K562 (cell line): ENCODE results near the gene SNRNP48. TPM values are rescaled to one million over a fixed set of nuclear protein-coding genes. Genes with fewer than 3 reads are reported as not detected.

Source experiments
- ATAC-seq: fragments of 200-7000 bp; cut with Tn5 transposase; 3 replicates; pipeline ENCODE4 v1.9.1; 2020; ENCODE audit warnings: moderate library complexity
- BruUV-seq: library from RNA; stranded (reverse); fragments of 400-500 nt; replicated peaks from 2 replicates; lab custom pipeline; 2021; lab: Mats Ljungman, UMichigan
- CTCF ChIA-PET: fragments of 300-600 bp; formaldehyde crosslinking; extraction: SDS; loops from one replicate; lab custom pipeline; 2021; ENCODE audit warnings: low intra/inter-chr PET ratio; lab: Yijun Ruan, JAX
- POLR2A ChIA-PET: fragments of 300-600, 350-650 bp; sonication (Branson Sonifier 250); formaldehyde crosslinking; extraction: SDS; loops from one replicate; lab custom pipeline; 2021; ENCODE audit warnings: antibody characterized with exemption, inconsistent platforms; lab: Yijun Ruan, JAX
- DNase-seq, 4 experiments: peaks; one replicate each; pipeline versions ENCODE4 v3.0.0 to v3.0.0-alpha.2; 2011 to 2018; ENCODE audit warnings: low spot score in 3 of 4, mixed read lengths in 3 of 4; ENCODE audit errors: extremely low read depth in 1 of 4
- FAIRE-seq: peaks from 2 replicates; lab custom pipeline; 2011; peaks lifted over from hg19 to GRCh38; lab: Jason Lieb, UNC
- H2AFZ ChIP-seq: 2 replicates; pipeline ENCODE4 v1.6.0; 2011; ENCODE audit warnings: low read depth, low read length, control low read depth, inconsistent platforms
- H3K27ac ChIP-seq: fragments of 200-600 bp; 3 replicates; pipeline ENCODE4 v1.8.0; 2011; ENCODE audit warnings: low read depth, mild to moderate bottlenecking, control low read depth, inconsistent platforms, low read length, moderate library complexity, mixed read lengths; ENCODE audit errors: extremely low read depth
- H3K27me3 ChIP-seq, 2 experiments: fragments of 300-600 bp in 1 of 2; 2 replicates in 1 of 2; 3 replicates in 1 of 2; pipeline versions ENCODE4 v1.6.0 to v1.8.0; 2011; ENCODE audit warnings: inconsistent platforms in 2 of 2, low read length in 2 of 2, mild to moderate bottlenecking in 1 of 2, mixed read lengths in 1 of 2, moderate library complexity in 1 of 2; ENCODE audit not compliant: control insufficient read depth in 2 of 2, insufficient read depth in 2 of 2
- H3K36me3 ChIP-seq: fragments of 300-600 bp; 3 replicates; pipeline ENCODE4 v1.8.0; 2011; ENCODE audit warnings: mild to moderate bottlenecking, low read length, inconsistent platforms; ENCODE audit not compliant: control insufficient read depth, insufficient read depth
- H3K4me1 ChIP-seq, 2 experiments: fragments of 200-600 bp in 1 of 2; replicated peaks in 1 of 2; 2 replicates in 1 of 2; 3 replicates in 1 of 2; pipeline versions ENCODE4 v1.5.1 to v1.8.0; 2011; ENCODE audit warnings: inconsistent platforms in 2 of 2, low read length in 2 of 2, mild to moderate bottlenecking in 1 of 2, mixed read lengths in 1 of 2, moderate library complexity in 1 of 2; ENCODE audit not compliant: control insufficient read depth in 2 of 2, insufficient read depth in 2 of 2
- H3K4me2 ChIP-seq: 2 replicates; pipeline ENCODE4 v1.6.1; 2011; ENCODE audit warnings: low read length, control low read depth, inconsistent platforms, mixed read lengths; ENCODE audit not compliant: insufficient read depth
- H3K4me3 ChIP-seq: fragments of 200-600 bp; sonication (generic), shearing (Covaris generic); 2 replicates; pipeline ENCODE4 v1.5.1; 2016; ENCODE audit warnings: control low read depth, inconsistent platforms
- H3K79me2 ChIP-seq: fragments of 200-600 bp; 3 replicates; pipeline ENCODE4 v1.8.0; 2011; ENCODE audit warnings: low read length, inconsistent platforms; ENCODE audit not compliant: control insufficient read depth, insufficient read depth
- H3K9ac ChIP-seq, 2 experiments: 2 replicates each; pipeline versions ENCODE4 v1.6.0 to v1.6.1; 2011; ENCODE audit warnings: low read depth in 2 of 2, low read length in 2 of 2, control low read depth in 1 of 2, inconsistent platforms in 1 of 2, mild to moderate bottlenecking in 1 of 2, mixed read lengths in 1 of 2; ENCODE audit not compliant: insufficient read depth in 1 of 2
- H3K9me1 ChIP-seq: one replicate; pipeline ENCODE4 v1.6.0; 2011; ENCODE audit warnings: inconsistent platforms, mild to moderate bottlenecking, low read length, moderate library complexity; ENCODE audit not compliant: control insufficient read depth, insufficient read depth
- H3K9me3 ChIP-seq: replicated peaks from 2 replicates; pipeline ENCODE4 v1.5.1; 2011; ENCODE audit warnings: low read depth, low read length, inconsistent platforms; ENCODE audit not compliant: control insufficient read depth, insufficient read depth
- H4K20me1 ChIP-seq: replicated peaks from 2 replicates; pipeline ENCODE4 v1.6.1; 2011; ENCODE audit warnings: low read length, inconsistent platforms, mixed read lengths; ENCODE audit not compliant: control insufficient read depth, insufficient read depth
- CBX2 ChIP-seq: fragments of 200-600 bp; sonication (generic); IDR thresholded peaks from one replicate; pipeline ENCODE4 v1.6.1; 2012; ENCODE audit warnings: mild to moderate bottlenecking, low read length, inconsistent platforms; ENCODE audit not compliant: insufficient read depth, poor library complexity, severe bottlenecking
- FIP1L1 ChIP-seq: fragments of 200-400 bp; formaldehyde crosslinking; IDR thresholded peaks from 2 replicates; pipeline ENCODE4 v1.6.1; 2018; ENCODE audit warnings: mild to moderate bottlenecking, low read depth, low read length; ENCODE audit not compliant: poor library complexity, severe bottlenecking
- GTF2A2 ChIP-seq: IDR thresholded peaks from 2 replicates; pipeline ENCODE4 v1.6.1; 2016; ENCODE audit warnings: mild to moderate bottlenecking, missing genetic modification characterization, missing compliant biosample characterization
- PTBP1 ChIP-seq: fragments of 200-400 bp; formaldehyde crosslinking; IDR thresholded peaks from 2 replicates; pipeline ENCODE4 v1.6.1; 2017; ENCODE audit warnings: low read depth, low read length
- ZNF239 ChIP-seq: fragments of 250-450 bp; sonication (Bioruptor Pico); IDR thresholded peaks from 2 replicates; pipeline ENCODE4 v1.4.0; 2020; ENCODE audit warnings: mild to moderate bottlenecking
- WGBS: fragments of 100-300 bp; shearing (Covaris generic); methylation state at CpG from one replicate; pipeline ENCODE4 v1.1.6; 2016; ENCODE audit warnings: low coverage, mixed read lengths; ENCODE audit not compliant: insufficient coverage; ENCODE audit errors: missing lambda C conversion rate; 5-methylcytosine and 5-hydroxymethylcytosine counted together
- in situ Hi-C: fragments of 300-500 bp; cut with MboI; formaldehyde crosslinking; loops from 4 replicates; pipeline ENCODE4 v1.15.0; 2018; ENCODE audit warnings: inconsistent platforms, mixed read lengths
- intact Hi-C: fragments of 100-400 bp; cut with micrococcal nuclease; formaldehyde crosslinking; loops from 2 replicates; pipeline ENCODE4 v1.14.2; 2022
- polyA plus RNA-seq, 8 experiments: library from polyadenylated mRNA; depleted of rRNA in 4 of 8; stranded (reverse) in 5 of 8; unstranded in 3 of 8; fragments of >200 nt; fragmentation: Nextera tagmentation in 2 of 8; fragmentation: Illumina TruSeq in 1 of 8; extraction: Ambion mirVana in 2 of 8; extraction: Trizol in 1 of 8; gene quantifications; 2 replicates each; pipeline versions ENCODE4 v1.2.1 to v1.2.3, GENCODE V29; 2011 to 2014; ENCODE audit warnings: inconsistent platforms in 1 of 8, missing spikeins in 1 of 8
- total RNA-seq, 7 experiments: library from RNA; depleted of rRNA in 6 of 7; stranded (reverse); fragments of >200 nt in 6 of 7; fragmentation: Illumina TruSeq in 2 of 7; extraction: Trizol in 2 of 7; gene quantifications; 2 replicates each; pipeline versions ENCODE4 v1.2.1 to v1.2.3, GENCODE V29; 2011 to 2021; ENCODE audit warnings: low replicate concordance in 1 of 7
- TF ChIP-seq, protein P1 (sequence below): fragments of 450-650 bp; IDR thresholded peaks from 2 replicates; pipeline ENCODE4 v1.6.1; 2017; ENCODE audit warnings: antibody characterized with exemption, mild to moderate bottlenecking
- TF ChIP-seq, protein P2 (sequence below): fragments of 450-650 bp; IDR thresholded peaks from 2 replicates; pipeline ENCODE4 v1.6.1; 2016; ENCODE audit warnings: mild to moderate bottlenecking

SNRNP48 gene
- total and polyA plus RNA-seq, 9 of the 15 experiments (the other 6 are each of a cell fraction or from before 2014, with no cell fraction given) = 6.2 to 32.9 (median 18.6) TPM

DNA sequence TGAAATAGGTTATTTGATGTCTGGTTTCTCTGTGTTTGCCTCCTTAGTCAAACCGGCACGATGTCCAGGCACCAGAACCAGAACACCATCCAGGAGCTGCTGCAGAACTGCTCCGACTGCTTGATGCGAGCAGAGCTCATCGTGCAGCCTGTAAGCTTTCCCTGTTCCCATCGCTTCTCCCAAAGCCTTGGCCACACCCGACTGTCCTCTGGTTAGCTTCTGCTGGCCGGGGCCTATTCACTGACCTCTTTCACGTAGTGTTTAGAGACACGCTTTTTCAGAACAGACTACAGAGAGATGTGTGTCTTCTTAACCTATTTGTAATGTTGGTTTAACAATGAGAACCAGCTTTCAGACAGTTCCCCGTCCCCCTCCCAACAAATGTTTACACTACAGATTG is 34.3 kb upstream of the SNRNP48 start:
- Histone ChIP-seq H3K27ac (no peak overlapping the region), H4K20me1 (peaks cover 6% of the 10 kb centered on the region; the same call in 1 of the 2 replicates), H3K36me3 (no peaks in the 10 kb centered on the region), H3K9me3 (no peaks in the 10 kb centered on the region), H3K79me2 (no peaks in the 10 kb centered on the region), H2AFZ (no peak overlapping the region), H3K4me1 (no peaks in the 10 kb centered on the region), H3K9ac (no peak overlapping the region), H3K4me3 (no peak overlapping the region), H3K4me2 (no peak overlapping the region), H3K27me3 (peaks cover 47 to 64% of the 10 kb centered on the region in 2 experiments), H3K9me1 (no peaks in the 10 kb centered on the region)
- intact Hi-C loops = no loop called here
- ChIA-PET POLR2A (interaction anchor here (0.7 kb wide), 1 partner anchor 187 kb away, joined by 3 read pairs; no protein-coding TSS in a partner anchor), CTCF (no interaction called here)
- no TSS peak for BruUV-seq
- FAIRE-seq (no peak), DNase-seq (no peak), ATAC-seq (peak; percentile 31; the same call in 2 of the 3 replicates)
- in situ Hi-C loops = no loop called here
- no peak for TF ChIP-seq PTBP1
- TF ChIP-seq CBX2 = peak; percentile 83
- WGBS = 1% methylated on average over 11 of the region's 11 CpGs

DNA sequence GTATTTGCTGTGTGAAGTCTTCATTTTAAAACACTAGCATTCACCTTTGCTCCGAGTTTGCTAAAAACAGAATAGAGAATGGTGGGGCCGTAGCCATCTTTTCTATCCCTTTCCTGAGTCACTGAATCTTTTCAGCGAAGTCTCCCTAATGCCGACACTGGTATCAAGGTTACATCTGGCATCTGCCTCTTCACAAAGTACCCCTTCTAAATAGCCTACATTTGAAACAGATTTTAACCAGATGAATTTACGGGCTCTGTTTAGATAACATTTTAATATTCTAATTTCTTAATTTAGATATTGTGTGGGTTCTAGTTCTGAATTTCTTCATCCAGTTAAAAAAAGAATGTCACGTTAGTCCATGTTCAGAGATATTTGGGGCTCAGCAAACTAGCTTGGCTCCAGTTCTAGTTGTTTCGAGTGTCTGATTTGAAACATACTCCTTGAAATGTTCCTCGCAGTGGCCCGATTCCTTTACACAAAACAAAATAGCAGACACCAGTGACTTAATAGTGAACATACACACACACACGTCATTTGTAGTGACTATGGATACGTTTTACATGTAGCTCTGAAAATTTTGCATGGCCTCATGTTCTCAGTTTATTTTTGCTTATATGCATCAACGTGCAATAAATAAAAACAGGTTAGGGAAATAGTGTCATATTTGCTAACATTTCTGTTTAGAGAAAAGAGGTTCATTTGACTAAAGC is 33.4 kb upstream of the SNRNP48 start:
- H3K4me1 ChIP-seq = peaks cover 0 to 4% of the 10 kb centered on the region in 2 experiments; a peak in 1 of 5 replicates
- H3K9ac ChIP-seq = no peak overlapping the region
- 3% methylated on average over 12 of the region's 12 CpGs for WGBS
- no peak overlapping the region for H3K27ac ChIP-seq
- POLR2A ChIA-PET = interaction anchor here (0.9 kb wide), 1 partner anchor 88 kb away, joined by 4 read pairs; no protein-coding TSS in a partner anchor
- CTCF ChIA-PET = no interaction called here
- ATAC-seq = no peak
- H3K79me2 ChIP-seq = no peaks in the 10 kb centered on the region
- no peak overlapping the region for H3K4me3 ChIP-seq
- in situ Hi-C loops = no loop called here
- intact Hi-C loops = no loop called here
- H3K27me3 ChIP-seq = peaks cover 51 to 62% of the 10 kb centered on the region in 2 experiments
- no peak overlapping the region for H3K4me2 ChIP-seq
- H2AFZ ChIP-seq = no peak overlapping the region
- H3K36me3 ChIP-seq = no peaks in the 10 kb centered on the region
- peaks cover 6% of the 10 kb centered on the region; the same call in 1 of the 2 replicates for H4K20me1 ChIP-seq
- FAIRE-seq = no peak
- DNase-seq = no peak
- H3K9me1 ChIP-seq = no peaks in the 10 kb centered on the region
- H3K9me3 ChIP-seq = no peaks in the 10 kb centered on the region
- BruUV-seq = no TSS peak
- TF ChIP-seq ZNF239 (CRISPR knock-in tag) (no peak), FIP1L1 (no peak), GTF2A2 (tag) (no peak)
- TF ChIP-seq, protein P1, sequence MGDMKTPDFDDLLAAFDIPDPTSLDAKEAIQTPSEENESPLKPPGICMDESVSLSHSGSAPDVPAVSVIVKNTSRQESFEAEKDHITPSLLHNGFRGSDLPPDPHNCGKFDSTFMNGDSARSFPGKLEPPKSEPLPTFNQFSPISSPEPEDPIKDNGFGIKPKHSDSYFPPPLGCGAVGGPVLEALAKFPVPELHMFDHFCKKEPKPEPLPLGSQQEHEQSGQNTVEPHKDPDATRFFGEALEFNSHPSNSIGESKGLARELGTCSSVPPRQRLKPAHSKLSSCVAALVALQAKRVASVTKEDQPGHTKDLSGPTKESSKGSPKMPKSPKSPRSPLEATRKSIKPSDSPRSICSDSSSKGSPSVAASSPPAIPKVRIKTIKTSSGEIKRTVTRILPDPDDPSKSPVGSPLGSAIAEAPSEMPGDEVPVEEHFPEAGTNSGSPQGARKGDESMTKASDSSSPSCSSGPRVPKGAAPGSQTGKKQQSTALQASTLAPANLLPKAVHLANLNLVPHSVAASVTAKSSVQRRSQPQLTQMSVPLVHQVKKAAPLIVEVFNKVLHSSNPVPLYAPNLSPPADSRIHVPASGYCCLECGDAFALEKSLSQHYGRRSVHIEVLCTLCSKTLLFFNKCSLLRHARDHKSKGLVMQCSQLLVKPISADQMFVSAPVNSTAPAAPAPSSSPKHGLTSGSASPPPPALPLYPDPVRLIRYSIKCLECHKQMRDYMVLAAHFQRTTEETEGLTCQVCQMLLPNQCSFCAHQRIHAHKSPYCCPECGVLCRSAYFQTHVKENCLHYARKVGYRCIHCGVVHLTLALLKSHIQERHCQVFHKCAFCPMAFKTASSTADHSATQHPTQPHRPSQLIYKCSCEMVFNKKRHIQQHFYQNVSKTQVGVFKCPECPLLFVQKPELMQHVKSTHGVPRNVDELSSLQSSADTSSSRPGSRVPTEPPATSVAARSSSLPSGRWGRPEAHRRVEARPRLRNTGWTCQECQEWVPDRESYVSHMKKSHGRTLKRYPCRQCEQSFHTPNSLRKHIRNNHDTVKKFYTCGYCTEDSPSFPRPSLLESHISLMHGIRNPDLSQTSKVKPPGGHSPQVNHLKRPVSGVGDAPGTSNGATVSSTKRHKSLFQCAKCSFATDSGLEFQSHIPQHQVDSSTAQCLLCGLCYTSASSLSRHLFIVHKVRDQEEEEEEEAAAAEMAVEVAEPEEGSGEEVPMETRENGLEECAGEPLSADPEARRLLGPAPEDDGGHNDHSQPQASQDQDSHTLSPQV = no peak
- TF ChIP-seq, protein P2, sequence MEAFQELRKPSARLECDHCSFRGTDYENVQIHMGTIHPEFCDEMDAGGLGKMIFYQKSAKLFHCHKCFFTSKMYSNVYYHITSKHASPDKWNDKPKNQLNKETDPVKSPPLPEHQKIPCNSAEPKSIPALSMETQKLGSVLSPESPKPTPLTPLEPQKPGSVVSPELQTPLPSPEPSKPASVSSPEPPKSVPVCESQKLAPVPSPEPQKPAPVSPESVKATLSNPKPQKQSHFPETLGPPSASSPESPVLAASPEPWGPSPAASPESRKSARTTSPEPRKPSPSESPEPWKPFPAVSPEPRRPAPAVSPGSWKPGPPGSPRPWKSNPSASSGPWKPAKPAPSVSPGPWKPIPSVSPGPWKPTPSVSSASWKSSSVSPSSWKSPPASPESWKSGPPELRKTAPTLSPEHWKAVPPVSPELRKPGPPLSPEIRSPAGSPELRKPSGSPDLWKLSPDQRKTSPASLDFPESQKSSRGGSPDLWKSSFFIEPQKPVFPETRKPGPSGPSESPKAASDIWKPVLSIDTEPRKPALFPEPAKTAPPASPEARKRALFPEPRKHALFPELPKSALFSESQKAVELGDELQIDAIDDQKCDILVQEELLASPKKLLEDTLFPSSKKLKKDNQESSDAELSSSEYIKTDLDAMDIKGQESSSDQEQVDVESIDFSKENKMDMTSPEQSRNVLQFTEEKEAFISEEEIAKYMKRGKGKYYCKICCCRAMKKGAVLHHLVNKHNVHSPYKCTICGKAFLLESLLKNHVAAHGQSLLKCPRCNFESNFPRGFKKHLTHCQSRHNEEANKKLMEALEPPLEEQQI = no peak
